GM23248 (cell line): ENCODE data around the gene INAFM2. TPM values are rescaled to one million over a fixed set of nuclear protein-coding genes. Genes with fewer than 3 reads are reported as not detected.

Source experiments
- DNase-seq: peaks from one replicate; pipeline ENCODE4 v3.0.0-alpha.2; 2015
- H2AFZ ChIP-seq: fragments of 200-600 bp; sonication (generic); 2 replicates; pipeline ENCODE4 v1.6.1; 2016; ENCODE audit warnings: antibody characterized with exemption
- H3F3A ChIP-seq: fragments of 200-600 bp; sonication (generic); 2 replicates; pipeline ENCODE4 v1.6.1; 2016; ENCODE audit warnings: mild to moderate bottlenecking, antibody characterized with exemption, mixed run types; ENCODE audit not compliant: insufficient read depth
- H3K27ac ChIP-seq: fragments of 200-600 bp; sonication (generic); 2 replicates; pipeline ENCODE4 v1.5.1; 2016; ENCODE audit warnings: mild to moderate bottlenecking
- H3K27me3 ChIP-seq: fragments of 200-600 bp; sonication (generic); replicated peaks from 2 replicates; pipeline ENCODE4 v1.6.1; 2016; ENCODE audit warnings: mild to moderate bottlenecking; ENCODE audit not compliant: insufficient read depth
- H3K36me3 ChIP-seq: fragments of 200-600 bp; sonication (generic); 2 replicates; pipeline ENCODE4 v1.6.1; 2016; ENCODE audit warnings: low read depth, mild to moderate bottlenecking
- H3K4me1 ChIP-seq: fragments of 200-600 bp; sonication (generic); 2 replicates; pipeline ENCODE4 v1.6.1; 2016; ENCODE audit warnings: mild to moderate bottlenecking; ENCODE audit not compliant: insufficient read depth
- H3K4me2 ChIP-seq: fragments of 200-600 bp; sonication (generic); one replicate; pipeline ENCODE4 v1.6.1; 2016; ENCODE audit warnings: mild to moderate bottlenecking; ENCODE audit not compliant: unreplicated experiment
- H3K4me3 ChIP-seq: fragments of 200-600 bp; sonication (generic); 2 replicates; pipeline ENCODE4 v1.5.1; 2016; ENCODE audit warnings: mild to moderate bottlenecking
- H3K79me2 ChIP-seq: fragments of 200-600 bp; sonication (generic); 2 replicates; pipeline ENCODE4 v1.6.1; 2016; ENCODE audit warnings: mild to moderate bottlenecking; ENCODE audit not compliant: insufficient read depth
- H3K9ac ChIP-seq: fragments of 200-600 bp; sonication (generic); 2 replicates; pipeline ENCODE4 v1.6.1; 2016; ENCODE audit warnings: mild to moderate bottlenecking
- H3K9me2 ChIP-seq: fragments of 200-600 bp; sonication (generic); 2 replicates; pipeline ENCODE4 v1.6.1; 2016; ENCODE audit warnings: mixed run types, mild to moderate bottlenecking, moderate library complexity; ENCODE audit not compliant: insufficient read depth
- H3K9me3 ChIP-seq: fragments of 200-600 bp; sonication (generic); one replicate; pipeline ENCODE4 v1.6.1; 2017; ENCODE audit warnings: low read depth
- H4K20me1 ChIP-seq: fragments of 200-600 bp; sonication (generic); 2 replicates; pipeline ENCODE4 v1.6.0; 2016; ENCODE audit not compliant: insufficient read depth
- EZH2 ChIP-seq: fragments of 200-600 bp; sonication (generic); IDR thresholded peaks from 2 replicates; pipeline ENCODE4 v1.6.1; 2018; ENCODE audit warnings: antibody characterized with exemption, mild to moderate bottlenecking; ENCODE audit not compliant: insufficient read depth, poor library complexity, severe bottlenecking
- EZH2phosphoT487 ChIP-seq: fragments of 200-600 bp; sonication (generic); IDR thresholded peaks from 2 replicates; pipeline ENCODE4 v1.6.1; 2018; ENCODE audit warnings: antibody characterized with exemption, moderate library complexity, mild to moderate bottlenecking, low read depth; ENCODE audit not compliant: insufficient read depth
- WGBS, 2 experiments: methylation state at CpG; one replicate each; pipeline ENCODE4 v1.1.6; 2015 to 2017; ENCODE audit warnings: low lambda C conversion rate in 2 of 2, low coverage in 1 of 2; ENCODE audit errors: missing lambda C conversion rate in 2 of 2; 5-methylcytosine and 5-hydroxymethylcytosine counted together
- in situ Hi-C: fragments of 300-500 bp; cut with MboI; formaldehyde crosslinking; loops from 2 replicates; pipeline ENCODE4 v1.15.0; 2020
- polyA plus RNA-seq: library from polyadenylated mRNA; unstranded; fragments of >200 nt; fragmentation: Nextera tagmentation; extraction: Ambion mirVana; gene quantifications from 2 replicates; pipeline ENCODE4 v1.2.1, GENCODE V29; 2016
- total RNA-seq: library from RNA; depleted of rRNA; stranded (reverse); fragments of >200 nt; shearing (Covaris generic); gene quantifications from 2 replicates; pipeline ENCODE4 v1.2.3, GENCODE V29; 2014

INAFM2 gene
- total and polyA plus RNA-seq, 2 experiments from 2014 or later = 4.5 to 16.6 TPM

DNA sequence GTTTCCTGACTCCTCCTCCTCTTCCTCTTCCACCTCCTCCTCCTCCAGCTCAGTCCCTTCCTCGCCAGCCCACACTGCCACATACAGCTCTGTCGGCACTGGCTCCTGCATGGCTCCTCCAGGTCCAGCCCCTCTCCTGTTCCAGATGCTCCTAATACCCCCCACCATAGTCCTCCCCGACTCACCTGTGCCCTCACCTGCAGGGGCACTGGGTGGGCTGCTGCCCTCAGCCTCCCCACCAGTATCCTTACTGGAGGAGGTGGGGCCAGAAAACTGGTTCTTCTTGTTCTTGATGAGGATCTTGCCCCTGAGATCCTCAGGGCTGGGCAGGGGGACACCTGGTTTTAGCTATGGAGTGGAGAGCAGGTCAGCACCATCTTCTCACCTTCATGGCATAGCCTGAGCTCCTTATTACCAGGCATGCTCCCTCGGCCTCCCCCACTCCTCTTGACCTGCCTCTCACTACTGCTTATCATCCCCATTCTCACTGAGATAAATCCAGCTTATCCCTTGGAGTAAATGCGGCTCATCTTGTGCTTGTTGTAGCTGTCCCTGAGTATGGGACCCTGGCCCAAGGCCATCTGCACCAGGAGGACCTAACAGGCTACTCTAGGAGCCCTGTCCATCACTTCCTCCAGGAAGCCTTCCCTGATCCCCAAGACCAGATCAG lies 26.8 kb upstream of the INAFM2 start:
- peaks cover 35% of the 10 kb centered on the region; the same call in 1 of the 2 replicates for H3K27me3 ChIP-seq

GRCh38 chr15:40297356-40297755 lies 26.1 kb upstream of the INAFM2 start:
- no peak for TF ChIP-seq EZH2
- no peak for TF ChIP-seq EZH2phosphoT487
- H3K27ac ChIP-seq = no peak overlapping the region
- no peaks in the 10 kb centered on the region for H3K9me2 ChIP-seq
- no peaks in the 10 kb centered on the region for H3K36me3 ChIP-seq
- no peaks in the 10 kb centered on the region for H4K20me1 ChIP-seq
- no peaks in the 10 kb centered on the region for H3K9me3 ChIP-seq
- in situ Hi-C loops = no loop called here
- H3K4me3 ChIP-seq = no peak overlapping the region
- 85 to 88% methylated on average over 10 of the region's 10 CpGs for WGBS, 2 experiments
- H3K27me3 ChIP-seq = peaks cover 35% of the 10 kb centered on the region; the same call in 1 of the 2 replicates
- H3K4me2 ChIP-seq = no peak overlapping the region
- H3F3A ChIP-seq = no peaks in the 10 kb centered on the region
- H3K4me1 ChIP-seq = no peaks in the 10 kb centered on the region
- H3K9ac ChIP-seq = no peak overlapping the region
- no peaks in the 10 kb centered on the region for H3K79me2 ChIP-seq
- DNase-seq = no peak
- H2AFZ ChIP-seq = no peak overlapping the region

More for the DNA sequence above, 26.8 kb upstream of the INAFM2 start:
- no peak overlapping the region for H3K9ac ChIP-seq
- in situ Hi-C loops = no loop called here
- H3K4me3 ChIP-seq = no peak overlapping the region
- H3K9me2 ChIP-seq = no peaks in the 10 kb centered on the region
- no peak overlapping the region for H3K27ac ChIP-seq
- no peaks in the 10 kb centered on the region for H3K36me3 ChIP-seq
- TF ChIP-seq EZH2 = no peak
- TF ChIP-seq EZH2phosphoT487 = no peak
- H3K4me2 ChIP-seq = no peak overlapping the region
- H3F3A ChIP-seq = no peaks in the 10 kb centered on the region
- no peaks in the 10 kb centered on the region for H3K4me1 ChIP-seq
- no peak for DNase-seq
- WGBS, 2 experiments = 48 to 50% methylated on average over 5 of the region's 5 CpGs
- H3K79me2 ChIP-seq = no peaks in the 10 kb centered on the region
- no peaks in the 10 kb centered on the region for H3K9me3 ChIP-seq
- no peak overlapping the region for H2AFZ ChIP-seq
- H4K20me1 ChIP-seq = no peaks in the 10 kb centered on the region

GRCh38 chr15:40298216-40298935 lies 25.1 kb upstream of the INAFM2 start:
- Histone ChIP-seq H3K79me2 (no peaks in the 10 kb centered on the region), H3K27ac (no peak overlapping the region), H4K20me1 (no peaks in the 10 kb centered on the region), H3K27me3 (peaks cover 27% of the 10 kb centered on the region; the same call in 1 of the 2 replicates), H3K4me2 (no peak overlapping the region), H3K9me3 (no peaks in the 10 kb centered on the region), H3K4me3 (no peak overlapping the region), H3K9me2 (no peaks in the 10 kb centered on the region), H3K4me1 (no peaks in the 10 kb centered on the region), H2AFZ (no peak overlapping the region), H3F3A (no peaks in the 10 kb centered on the region), H3K9ac (no peak overlapping the region), H3K36me3 (no peaks in the 10 kb centered on the region)
- DNase-seq = no peak
- 79 to 82% methylated on average over 16 to 17 of the region's 17 CpGs for WGBS, 2 experiments
- TF ChIP-seq EZH2phosphoT487 = no peak
- TF ChIP-seq EZH2 = no peak
- in situ Hi-C loops = no loop called here

DNA sequence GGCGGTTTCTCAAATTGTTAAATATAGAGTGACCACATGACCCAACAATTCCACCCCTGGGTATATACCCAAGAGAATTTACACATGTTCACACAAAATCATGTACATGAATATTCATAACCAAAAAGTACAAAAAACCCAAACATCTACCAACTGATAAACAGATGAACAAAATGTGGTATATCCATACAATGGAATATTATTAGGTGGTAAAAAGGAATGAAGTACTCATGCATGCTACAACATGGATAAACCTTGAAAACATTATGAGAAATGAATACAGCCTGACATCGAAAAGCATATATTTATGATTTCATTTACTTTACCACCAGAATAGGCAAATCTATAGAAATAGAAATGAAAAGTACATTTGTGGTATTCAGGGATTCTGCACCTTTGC lies 23.1 kb upstream of the INAFM2 start:
- 85% methylated on average over 2 of the region's 2 CpGs for WGBS, 2 experiments
- Histone ChIP-seq H3K79me2 (no peaks in the 10 kb centered on the region), H3K9ac (no peak overlapping the region), H3F3A (no peaks in the 10 kb centered on the region), H3K9me3 (no peaks in the 10 kb centered on the region), H3K4me1 (no peaks in the 10 kb centered on the region), H3K4me2 (no peak overlapping the region), H4K20me1 (no peaks in the 10 kb centered on the region), H3K9me2 (no peaks in the 10 kb centered on the region), H3K4me3 (no peak overlapping the region), H3K27me3 (peaks cover 20% of the 10 kb centered on the region; the same call in 1 of the 2 replicates), H2AFZ (no peak overlapping the region), H3K36me3 (no peaks in the 10 kb centered on the region), H3K27ac (no peak overlapping the region)
- in situ Hi-C loops = no loop called here
- TF ChIP-seq EZH2phosphoT487 (no peak), EZH2 (no peak)
- no peak for DNase-seq
